Lower leg skin (tissue), 3 donors: ENCODE results near the gene TSPAN15.

ENCODE experiments used
- POLR2A ChIP-seq, 2 donors: fragments of 450-650 bp; IDR thresholded peaks; one replicate each; pipeline ENCODE4 v1.6.1; 2016 to 2017; ENCODE audit warnings: antibody characterized with exemption in 2 of 2, mild to moderate bottlenecking in 1 of 2, moderate library complexity in 1 of 2
- TF ChIP-seq, protein P1 (sequence below), 3 donors: fragments of 450-650 bp; IDR thresholded peaks; one replicate each; pipeline ENCODE4 v1.5.1; 2016; ENCODE audit warnings: antibody characterized with exemption in 3 of 3, mild to moderate bottlenecking in 3 of 3, moderate library complexity in 2 of 3

DNA sequence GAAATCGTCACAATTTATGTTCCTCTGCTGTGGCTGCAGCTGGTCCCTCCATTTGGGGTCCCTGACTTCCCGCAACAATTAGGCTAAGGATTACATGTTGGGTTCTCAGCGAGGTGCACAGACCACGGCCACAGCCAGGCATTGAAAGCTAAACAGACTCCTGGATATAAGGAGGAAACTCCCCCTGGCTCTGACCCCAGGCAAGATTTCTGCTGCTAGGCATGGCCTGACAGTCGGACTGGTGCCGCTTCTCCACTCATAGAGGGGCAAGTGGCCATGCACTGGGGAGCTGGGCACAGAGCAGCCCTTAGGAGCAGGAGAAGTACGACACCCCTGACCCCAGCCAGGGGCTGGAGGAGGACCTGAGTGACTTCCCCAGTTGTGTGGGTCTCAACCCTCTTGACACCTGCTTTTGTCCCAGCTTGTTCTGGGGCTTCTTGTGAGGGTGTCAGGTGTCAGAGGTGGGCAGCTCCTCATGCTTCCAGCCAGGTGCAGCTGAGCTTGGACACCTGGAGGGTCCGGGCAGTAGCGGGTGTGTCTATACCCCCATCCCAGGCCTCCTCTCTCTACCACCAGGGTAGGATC lies 38.3 kb downstream of the TSPAN15 start:
- TF ChIP-seq, protein P1, sequence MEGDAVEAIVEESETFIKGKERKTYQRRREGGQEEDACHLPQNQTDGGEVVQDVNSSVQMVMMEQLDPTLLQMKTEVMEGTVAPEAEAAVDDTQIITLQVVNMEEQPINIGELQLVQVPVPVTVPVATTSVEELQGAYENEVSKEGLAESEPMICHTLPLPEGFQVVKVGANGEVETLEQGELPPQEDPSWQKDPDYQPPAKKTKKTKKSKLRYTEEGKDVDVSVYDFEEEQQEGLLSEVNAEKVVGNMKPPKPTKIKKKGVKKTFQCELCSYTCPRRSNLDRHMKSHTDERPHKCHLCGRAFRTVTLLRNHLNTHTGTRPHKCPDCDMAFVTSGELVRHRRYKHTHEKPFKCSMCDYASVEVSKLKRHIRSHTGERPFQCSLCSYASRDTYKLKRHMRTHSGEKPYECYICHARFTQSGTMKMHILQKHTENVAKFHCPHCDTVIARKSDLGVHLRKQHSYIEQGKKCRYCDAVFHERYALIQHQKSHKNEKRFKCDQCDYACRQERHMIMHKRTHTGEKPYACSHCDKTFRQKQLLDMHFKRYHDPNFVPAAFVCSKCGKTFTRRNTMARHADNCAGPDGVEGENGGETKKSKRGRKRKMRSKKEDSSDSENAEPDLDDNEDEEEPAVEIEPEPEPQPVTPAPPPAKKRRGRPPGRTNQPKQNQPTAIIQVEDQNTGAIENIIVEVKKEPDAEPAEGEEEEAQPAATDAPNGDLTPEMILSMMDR (IDR thresholded peaks at IDR 0.05): no peak
- TF ChIP-seq POLR2A (IDR thresholded peaks at IDR 0.05): no peak
